GM21390 (cell line): ENCODE results near the gene HSF2BP.
"Not testable (repeated sequence)": the region's sequence is repeated elsewhere in the genome, so short reads cannot be mapped to it uniquely, and the experiment has no call there.

ENCODE experiments used
- ATAC-seq: cut with Tn5 transposase; IDR thresholded peaks from one replicate; pipeline ENCODE4 v1.9.1; 2021; ENCODE audit not compliant: unreplicated experiment

The HSF2BP gene

DNA sequence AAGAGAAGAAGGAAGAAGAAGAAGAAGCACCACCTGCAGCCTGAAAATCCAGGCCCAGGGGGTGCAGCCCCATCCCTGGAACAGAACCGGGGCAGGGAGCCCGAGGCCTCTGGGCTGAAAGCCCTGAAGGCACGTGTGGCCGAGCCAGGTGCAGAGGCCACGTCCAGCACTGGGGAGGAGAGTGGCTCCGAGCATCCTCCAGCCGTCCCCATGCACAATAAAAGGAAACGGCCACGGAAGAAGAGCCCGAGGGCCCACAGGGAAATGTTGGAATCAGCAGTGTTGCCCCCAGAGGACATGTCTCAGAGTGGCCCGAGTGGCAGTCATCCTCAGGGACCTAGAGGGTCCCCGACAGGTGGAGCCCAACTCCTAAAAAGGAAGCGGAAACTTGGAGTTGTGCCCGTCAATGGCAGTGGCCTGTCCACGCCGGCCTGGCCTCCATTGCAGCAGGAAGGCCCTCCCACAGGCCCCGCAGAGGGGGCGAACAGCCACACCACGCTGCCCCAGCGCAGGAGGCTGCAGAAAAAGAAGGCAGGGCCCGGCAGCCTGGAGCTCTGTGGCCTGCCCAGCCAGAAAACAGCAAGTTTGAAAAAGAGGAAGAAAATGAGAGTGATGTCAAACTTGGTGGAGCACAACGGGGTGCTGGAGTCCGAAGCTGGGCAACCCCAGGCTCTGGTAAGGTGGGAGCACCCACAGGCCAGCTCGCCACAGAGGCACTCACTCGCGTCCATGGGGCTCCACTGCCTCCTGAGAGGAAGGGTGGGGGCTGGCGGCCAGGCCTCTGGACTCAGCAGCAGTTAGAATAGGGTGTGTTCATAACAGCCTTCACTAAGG, 28.5 kb upstream of the HSF2BP start:
- ATAC-seq, result no peak

DNA sequence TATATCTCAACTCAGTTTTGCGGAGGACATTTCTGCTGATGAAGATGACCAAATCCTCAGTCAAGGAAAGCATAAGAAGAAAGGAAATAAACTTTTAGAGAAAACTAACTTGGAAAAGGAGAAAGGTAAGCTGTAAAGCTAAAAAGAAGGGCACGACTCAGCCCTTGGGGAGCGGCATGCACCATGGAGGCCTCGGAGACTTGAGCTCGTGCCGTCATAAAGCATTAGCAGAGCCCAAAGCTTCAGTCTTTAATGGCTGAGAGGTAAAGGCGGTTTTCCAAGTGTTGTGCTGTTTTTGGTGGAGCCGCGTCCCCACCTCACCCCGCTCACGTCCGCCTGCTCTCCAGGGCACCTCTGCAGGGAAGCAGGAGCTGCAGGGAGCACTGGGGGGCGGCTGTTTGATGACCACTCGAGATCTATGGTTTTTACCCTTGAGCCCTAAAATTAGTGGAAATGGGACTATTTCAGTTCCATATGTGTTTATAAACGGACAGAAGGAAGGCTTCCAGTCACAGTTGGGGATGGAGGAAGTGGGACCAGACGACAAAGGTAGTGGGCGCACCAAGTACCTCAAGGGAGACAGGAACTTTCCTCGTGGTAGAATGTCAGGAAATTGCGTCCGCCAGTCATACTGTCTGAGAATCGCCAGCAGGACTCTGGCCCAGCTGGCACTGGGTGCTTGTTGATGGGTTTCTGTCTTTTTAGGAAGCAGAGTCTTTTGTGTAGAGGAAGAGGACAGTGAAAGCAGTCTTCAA, 27.7 kb upstream of the HSF2BP start:
- ATAC-seq, result no peak

DNA sequence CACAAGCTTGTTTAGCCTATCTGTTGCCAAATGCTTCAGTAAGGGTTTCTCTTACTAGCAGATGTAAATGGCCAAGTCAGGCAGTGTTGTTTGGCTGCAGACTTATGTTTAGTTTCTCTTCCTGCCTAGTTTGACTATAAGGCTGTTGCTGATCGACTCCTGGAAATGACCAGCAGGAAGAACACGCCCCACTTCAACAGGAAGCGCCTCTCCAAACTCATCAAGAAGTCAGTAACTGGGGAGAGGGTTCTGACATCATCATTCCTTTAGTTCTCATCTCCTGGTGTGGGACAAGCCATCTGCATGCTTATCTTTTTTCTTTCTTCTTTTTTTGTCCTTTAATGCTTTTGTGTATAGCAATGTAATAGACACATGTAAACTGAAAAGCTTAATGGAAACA, 25.1 kb upstream of the HSF2BP start:
- ATAC-seq, result no peak

GRCh38 chr21:43681650-43682049, 22.4 kb upstream of the HSF2BP start:
- no peak for ATAC-seq

DNA sequence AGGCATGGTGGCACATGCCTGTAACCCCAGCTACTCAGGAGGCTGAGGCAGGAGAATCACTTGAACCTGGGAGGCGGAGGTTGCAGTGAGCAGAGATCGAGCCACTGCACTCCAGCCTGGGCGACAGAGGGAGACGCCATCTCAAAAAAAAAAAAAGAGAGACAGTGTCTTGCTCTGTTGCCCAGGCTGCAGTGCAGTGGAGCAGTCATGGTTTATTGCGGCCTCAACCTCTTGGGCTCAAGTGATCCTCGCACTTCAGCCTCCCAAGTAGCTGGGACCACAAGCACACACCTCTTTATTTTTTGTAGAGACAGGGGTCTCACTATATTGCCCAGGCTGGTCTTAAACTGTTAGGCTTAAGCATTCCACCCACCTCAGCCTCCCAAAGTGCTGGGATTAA, 21.1 kb upstream of the HSF2BP start:
- ATAC-seq, result not testable (repeated sequence)

DNA sequence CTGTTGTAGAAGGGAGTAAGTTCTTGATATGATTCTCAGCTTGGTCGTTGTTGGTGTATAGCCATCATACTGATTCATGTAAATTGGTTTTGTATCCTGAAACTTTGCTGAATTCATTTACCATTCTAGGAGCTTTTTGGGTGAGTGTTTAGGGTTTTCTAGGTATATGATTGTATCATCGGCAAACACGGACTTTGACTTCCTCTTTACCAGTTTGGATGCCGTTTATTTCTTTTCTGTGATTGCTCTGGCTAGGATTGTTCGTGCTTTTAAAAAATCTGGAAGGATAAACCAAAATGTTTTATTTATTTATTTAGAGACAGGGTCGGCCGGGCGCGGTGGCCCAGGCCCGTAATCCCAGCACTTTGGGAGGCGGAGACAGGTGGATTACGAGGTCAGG, 20.7 kb upstream of the HSF2BP start:
- ATAC-seq, result no peak

DNA sequence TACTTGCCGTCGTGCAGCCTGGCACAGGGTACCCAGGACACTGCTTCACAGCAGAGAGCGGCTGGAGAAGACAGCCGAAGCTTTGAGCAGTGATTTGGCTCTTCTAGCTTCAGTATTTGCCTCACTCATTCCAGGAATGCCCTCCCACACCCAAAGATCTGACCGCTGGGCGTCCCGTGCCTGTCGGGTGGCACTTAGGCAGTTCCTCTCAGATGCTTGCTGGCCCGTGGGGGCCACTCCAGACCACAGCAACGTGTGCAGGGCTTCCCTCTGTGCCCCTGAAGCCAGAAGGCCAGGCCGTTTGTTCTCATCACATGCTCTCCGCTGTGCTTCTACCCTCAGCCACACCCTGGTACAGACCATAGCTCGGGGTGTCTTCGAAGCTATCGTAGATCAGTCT, 17.1 kb upstream of the HSF2BP start:
- no peak for ATAC-seq

DNA sequence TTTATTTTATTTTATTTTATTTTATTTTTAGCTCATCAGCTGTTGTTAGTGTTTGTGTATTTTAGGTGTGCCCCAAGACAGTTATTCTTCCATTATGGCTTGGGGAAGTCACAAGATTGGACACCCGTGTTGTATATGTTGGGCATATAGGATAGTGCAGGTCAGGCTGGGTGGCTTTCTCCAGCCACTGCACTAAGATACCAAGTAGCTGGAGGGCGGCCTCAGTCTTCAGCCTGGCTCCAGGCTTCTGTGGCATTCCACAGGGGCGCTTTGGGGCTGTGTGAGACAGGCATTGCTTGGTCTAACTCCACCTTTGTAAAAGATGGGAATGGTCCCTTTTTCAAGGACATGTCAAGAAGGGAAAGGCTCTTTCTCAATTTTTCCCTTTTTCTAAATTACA, 16.6 kb upstream of the HSF2BP start:
- ATAC-seq, result no peak

GRCh38 chr21:43669828-43670605, 10.7 kb upstream of the HSF2BP start:
- no peak for ATAC-seq

- ATAC-seq, result no peak
Observed at GRCh38 chr21:43667191-43667904, 8.1 kb upstream of the HSF2BP start.

- no peak for ATAC-seq
Observed at GRCh38 chr21:43665879-43666278, 6.6 kb upstream of the HSF2BP start.

DNA sequence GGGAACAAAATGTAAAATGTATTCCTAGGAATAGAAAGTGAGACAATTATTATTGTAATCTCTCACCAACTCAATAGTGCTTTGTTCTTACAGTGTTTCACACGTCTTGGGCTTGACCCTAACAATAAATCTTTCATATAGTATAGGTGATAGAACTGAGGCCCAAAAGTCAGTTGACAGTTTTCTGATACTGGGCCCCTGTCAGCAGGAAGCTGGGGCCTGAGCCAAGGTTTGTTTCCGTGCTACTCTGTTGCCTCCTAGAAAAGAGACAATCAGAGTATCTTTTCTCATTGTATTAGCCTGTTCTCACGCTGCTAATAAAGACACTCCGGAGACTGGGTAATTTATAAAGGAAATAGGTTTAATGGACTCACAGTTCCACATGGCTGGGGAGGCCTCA, 5.1 kb upstream of the HSF2BP start:
- no peak for ATAC-seq

GRCh38 chr21:43663033-43663432, 3.7 kb upstream of the HSF2BP start:
- no peak for ATAC-seq

- no peak for ATAC-seq
Observed at GRCh38 chr21:43662286-43662685, 3.0 kb upstream of the HSF2BP start.

GRCh38 chr21:43658769-43659135, 536 bp downstream of the HSF2BP start:
- ATAC-seq, result no peak

DNA sequence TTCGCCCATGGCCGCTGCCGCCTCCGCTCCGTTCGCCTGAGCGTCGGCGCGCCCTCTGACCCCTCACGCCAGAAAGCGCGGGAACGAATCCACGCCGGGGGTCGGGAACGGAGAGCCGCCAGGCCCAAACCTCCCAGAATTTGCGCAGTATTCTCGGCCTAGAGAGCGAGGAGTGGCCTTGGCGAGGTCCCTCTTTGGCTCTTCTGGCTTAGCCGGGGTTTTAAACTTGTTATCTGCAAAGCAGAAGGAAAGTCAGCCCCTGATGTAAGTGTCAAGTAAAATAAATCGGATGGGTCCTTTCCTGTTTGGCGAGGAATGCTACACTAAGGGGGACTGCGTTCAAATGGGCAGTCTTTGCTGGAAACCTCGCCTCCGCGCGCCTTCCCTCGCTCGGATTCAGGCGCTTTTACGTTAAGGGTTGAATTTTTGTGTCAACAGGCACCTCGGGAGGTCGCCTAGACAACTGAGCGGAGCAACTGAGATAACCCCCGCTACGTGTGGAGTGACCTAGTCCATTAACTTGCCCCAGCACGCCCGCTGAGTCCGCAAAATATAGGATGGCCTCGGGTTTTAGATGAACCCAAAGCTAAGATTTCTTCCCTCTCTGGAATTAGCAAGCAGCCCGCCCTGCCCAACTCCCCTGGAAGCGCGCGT, 1.1 kb downstream of the HSF2BP start:
- no peak for ATAC-seq

- ATAC-seq, result no peak
Observed at GRCh38 chr21:43657355-43658087, 1.8 kb downstream of the HSF2BP start.

- no peak for ATAC-seq
Observed at GRCh38 chr21:43654806-43655489, 4.3 kb downstream of the HSF2BP start.

- no peak for ATAC-seq
Observed at GRCh38 chr21:43653626-43654025, 5.7 kb downstream of the HSF2BP start.
